Panc1 (cell line): ENCODE results near the gene OR10A3.
"Not testable (repeated sequence)": the region's sequence is repeated elsewhere in the genome, so short reads cannot be mapped to it uniquely, and the experiment has no call there.

ENCODE experiments used
- POLR2AphosphoS5 ChIP-seq: IDR thresholded peaks from 2 replicates; pipeline ENCODE4 v1.6.1; 2012; ENCODE audit warnings: mild to moderate bottlenecking, low read depth, low read length, moderate library complexity
- SIN3A ChIP-seq: IDR thresholded peaks from 2 replicates; pipeline ENCODE4 v1.6.1; 2012; ENCODE audit warnings: low read depth, mild to moderate bottlenecking, low read length, moderate library complexity, borderline replicate concordance; ENCODE audit not compliant: insufficient read depth
- TF ChIP-seq, protein P1 (sequence below): fragments of 450-650 bp; IDR thresholded peaks from 2 replicates; pipeline ENCODE4 v1.5.1; 2017; ENCODE audit warnings: mild to moderate bottlenecking
- TF ChIP-seq, protein P2 (sequence below), 2 experiments: IDR thresholded peaks; 2 replicates each; pipeline ENCODE4 v1.6.1; 2011 to 2012; ENCODE audit warnings: low read depth in 2 of 2, control low read depth in 1 of 2, low read length in 1 of 2, mild to moderate bottlenecking in 1 of 2, moderate library complexity in 1 of 2; ENCODE audit not compliant: insufficient read depth in 1 of 2

DNA sequence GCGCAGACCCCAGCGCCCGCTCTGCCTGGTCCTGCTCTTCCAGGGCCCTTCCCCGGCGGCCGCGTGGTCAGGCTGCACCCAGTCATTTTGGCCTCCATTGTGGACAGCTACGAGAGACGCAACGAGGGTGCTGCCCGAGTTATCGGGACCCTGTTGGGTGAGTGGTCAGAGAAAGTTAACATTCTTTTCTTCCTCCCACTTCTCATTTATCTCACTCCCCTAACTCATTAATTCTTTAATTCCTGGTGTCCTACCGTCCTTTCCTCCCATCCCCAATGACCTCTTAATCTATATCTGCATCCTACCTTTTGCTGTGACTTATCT lies 46.0 kb upstream of the OR10A3 start:
- TF ChIP-seq, protein P1, sequence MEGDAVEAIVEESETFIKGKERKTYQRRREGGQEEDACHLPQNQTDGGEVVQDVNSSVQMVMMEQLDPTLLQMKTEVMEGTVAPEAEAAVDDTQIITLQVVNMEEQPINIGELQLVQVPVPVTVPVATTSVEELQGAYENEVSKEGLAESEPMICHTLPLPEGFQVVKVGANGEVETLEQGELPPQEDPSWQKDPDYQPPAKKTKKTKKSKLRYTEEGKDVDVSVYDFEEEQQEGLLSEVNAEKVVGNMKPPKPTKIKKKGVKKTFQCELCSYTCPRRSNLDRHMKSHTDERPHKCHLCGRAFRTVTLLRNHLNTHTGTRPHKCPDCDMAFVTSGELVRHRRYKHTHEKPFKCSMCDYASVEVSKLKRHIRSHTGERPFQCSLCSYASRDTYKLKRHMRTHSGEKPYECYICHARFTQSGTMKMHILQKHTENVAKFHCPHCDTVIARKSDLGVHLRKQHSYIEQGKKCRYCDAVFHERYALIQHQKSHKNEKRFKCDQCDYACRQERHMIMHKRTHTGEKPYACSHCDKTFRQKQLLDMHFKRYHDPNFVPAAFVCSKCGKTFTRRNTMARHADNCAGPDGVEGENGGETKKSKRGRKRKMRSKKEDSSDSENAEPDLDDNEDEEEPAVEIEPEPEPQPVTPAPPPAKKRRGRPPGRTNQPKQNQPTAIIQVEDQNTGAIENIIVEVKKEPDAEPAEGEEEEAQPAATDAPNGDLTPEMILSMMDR: not testable (repeated sequence)
- TF ChIP-seq POLR2AphosphoS5, SIN3A: not testable (repeated sequence)
- TF ChIP-seq, protein P2, sequence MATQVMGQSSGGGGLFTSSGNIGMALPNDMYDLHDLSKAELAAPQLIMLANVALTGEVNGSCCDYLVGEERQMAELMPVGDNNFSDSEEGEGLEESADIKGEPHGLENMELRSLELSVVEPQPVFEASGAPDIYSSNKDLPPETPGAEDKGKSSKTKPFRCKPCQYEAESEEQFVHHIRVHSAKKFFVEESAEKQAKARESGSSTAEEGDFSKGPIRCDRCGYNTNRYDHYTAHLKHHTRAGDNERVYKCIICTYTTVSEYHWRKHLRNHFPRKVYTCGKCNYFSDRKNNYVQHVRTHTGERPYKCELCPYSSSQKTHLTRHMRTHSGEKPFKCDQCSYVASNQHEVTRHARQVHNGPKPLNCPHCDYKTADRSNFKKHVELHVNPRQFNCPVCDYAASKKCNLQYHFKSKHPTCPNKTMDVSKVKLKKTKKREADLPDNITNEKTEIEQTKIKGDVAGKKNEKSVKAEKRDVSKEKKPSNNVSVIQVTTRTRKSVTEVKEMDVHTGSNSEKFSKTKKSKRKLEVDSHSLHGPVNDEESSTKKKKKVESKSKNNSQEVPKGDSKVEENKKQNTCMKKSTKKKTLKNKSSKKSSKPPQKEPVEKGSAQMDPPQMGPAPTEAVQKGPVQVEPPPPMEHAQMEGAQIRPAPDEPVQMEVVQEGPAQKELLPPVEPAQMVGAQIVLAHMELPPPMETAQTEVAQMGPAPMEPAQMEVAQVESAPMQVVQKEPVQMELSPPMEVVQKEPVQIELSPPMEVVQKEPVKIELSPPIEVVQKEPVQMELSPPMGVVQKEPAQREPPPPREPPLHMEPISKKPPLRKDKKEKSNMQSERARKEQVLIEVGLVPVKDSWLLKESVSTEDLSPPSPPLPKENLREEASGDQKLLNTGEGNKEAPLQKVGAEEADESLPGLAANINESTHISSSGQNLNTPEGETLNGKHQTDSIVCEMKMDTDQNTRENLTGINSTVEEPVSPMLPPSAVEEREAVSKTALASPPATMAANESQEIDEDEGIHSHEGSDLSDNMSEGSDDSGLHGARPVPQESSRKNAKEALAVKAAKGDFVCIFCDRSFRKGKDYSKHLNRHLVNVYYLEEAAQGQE (IDR thresholded peaks at IDR 0.05; ENCODE audit: insufficient read depth in 1 of 2, low read depth in 2 of 2, low read length in 1 of 2): not testable (repeated sequence)
